Measurements from ENCODE around the gene HERC3.

Gene HERC3

GRCh38 chr4:88719381-88719780 lies 127.1 kb downstream of the HERC3 start:
- TF ChIP-seq CTCF (IDR thresholded peaks at IDR 0.05; ENCODE audit: unreplicated experiment in 3 of 3), result no peak
- Mint-ChIP-seq H3K4me1 (no peaks in the 10 kb centered on the region), H3K4me3 (no peak overlapping the region), H3K9me3 (peaks cover 44% of the 10 kb centered on the region), H3K36me3 (ENCODE audit: low read depth) (peaks cover 83% of the 10 kb centered on the region), H3K27ac (no peak overlapping the region), H3K27me3 (ENCODE audit: low read depth) (peaks cover 4% of the 10 kb centered on the region)

GRCh38 chr4:88720451-88721428 lies 128.5 kb downstream of the HERC3 start:
- Mint-ChIP-seq H3K9me3 (peaks cover 32% of the 10 kb centered on the region), H3K4me1 (no peaks in the 10 kb centered on the region), H3K36me3 (ENCODE audit: low read depth) (peaks cover 73% of the 10 kb centered on the region), H3K27ac (no peak overlapping the region), H3K27me3 (ENCODE audit: low read depth) (no peaks in the 10 kb centered on the region), H3K4me3 (no peak overlapping the region)
- TF ChIP-seq CTCF (IDR thresholded peaks at IDR 0.05; ENCODE audit: unreplicated experiment in 3 of 3), result no peak

GRCh38 chr4:88722276-88722780 lies 130.0 kb downstream of the HERC3 start:
- Mint-ChIP-seq H3K9me3 (peaks cover 18% of the 10 kb centered on the region), H3K27ac (no peak overlapping the region), H3K4me3 (no peak overlapping the region), H3K4me1 (no peaks in the 10 kb centered on the region), H3K36me3 (ENCODE audit: low read depth) (peaks cover 65% of the 10 kb centered on the region), H3K27me3 (ENCODE audit: low read depth) (no peaks in the 10 kb centered on the region)
- no peak for TF ChIP-seq CTCF (IDR thresholded peaks at IDR 0.05; ENCODE audit: unreplicated experiment in 3 of 3)

DNA sequence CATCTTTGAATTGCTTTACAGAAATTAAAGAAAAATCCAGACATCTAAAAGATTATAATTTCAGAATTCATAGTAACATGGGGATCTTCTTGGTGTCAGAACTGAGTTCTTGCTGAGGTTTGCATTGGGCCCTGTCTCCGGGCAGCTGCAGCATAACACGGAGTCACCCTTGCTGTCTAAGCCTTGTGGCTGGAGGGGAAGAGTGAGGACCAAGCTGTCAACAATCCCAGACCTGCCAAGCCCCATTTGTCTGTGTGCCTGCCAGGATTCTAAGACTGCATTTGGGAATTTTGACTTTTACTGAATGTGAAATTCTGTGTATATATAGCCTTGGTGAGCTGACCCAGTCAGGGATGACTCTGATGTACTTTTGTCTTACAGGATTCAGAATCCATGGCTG lies 130.5 kb downstream of the HERC3 start:
- H3K9me3 Mint-ChIP-seq, result peaks cover 13% of the 10 kb centered on the region
- no peaks in the 10 kb centered on the region for H3K27me3 Mint-ChIP-seq (ENCODE audit: low read depth)
- no peaks in the 10 kb centered on the region for H3K4me1 Mint-ChIP-seq
- peaks cover 64% of the 10 kb centered on the region for H3K36me3 Mint-ChIP-seq (ENCODE audit: low read depth)
- TF ChIP-seq CTCF (IDR thresholded peaks at IDR 0.05; ENCODE audit: unreplicated experiment in 3 of 3), result no peak
- no peak overlapping the region for H3K4me3 Mint-ChIP-seq
- no peak overlapping the region for H3K27ac Mint-ChIP-seq

- no peak for TF ChIP-seq CTCF (IDR thresholded peaks at IDR 0.05; ENCODE audit: unreplicated experiment in 3 of 3)
- Mint-ChIP-seq H3K27ac (no peak overlapping the region), H3K4me1 (no peaks in the 10 kb centered on the region), H3K27me3 (ENCODE audit: low read depth) (no peaks in the 10 kb centered on the region), H3K9me3 (no peaks in the 10 kb centered on the region), H3K4me3 (no peak overlapping the region), H3K36me3 (ENCODE audit: low read depth) (peaks cover 62% of the 10 kb centered on the region)
These were observed 132.1 kb downstream of the HERC3 start for GRCh38 chr4:88724406-88724805.

All from nephron (organoid).